SK-N-SH (cell line): ENCODE measurements around the gene MAST4.
A peak's percentile ranks its signal among the peaks of the same experiment; 100 is the strongest.

ENCODE experiments used
- CTCF ChIP-seq: fragments of 200-600 bp; sonication (generic); IDR thresholded peaks from 2 replicates; pipeline ENCODE4 v1.6.1; 2017; ENCODE audit warnings: antibody characterized with exemption, mild to moderate bottlenecking, moderate library complexity
- ELF1 ChIP-seq: IDR thresholded peaks from 2 replicates; pipeline ENCODE4 v1.4.0; 2012
- EP300 ChIP-seq, 2 experiments: IDR thresholded peaks; 2 replicates each; pipeline versions ENCODE4 v1.4.0 to v1.6.1; 2012; ENCODE audit warnings: borderline replicate concordance in 1 of 2, low read depth in 1 of 2, low read length in 1 of 2
- FOXM1 ChIP-seq: IDR thresholded peaks from 2 replicates; pipeline ENCODE4 v1.4.0; 2012; ENCODE audit warnings: low read depth, mild to moderate bottlenecking
- GATA2 ChIP-seq: sonication (generic); formaldehyde crosslinking; IDR thresholded peaks from 2 replicates; pipeline ENCODE4 v1.5.0; 2020; ENCODE audit warnings: mild to moderate bottlenecking, missing genetic modification reagents
- MAX ChIP-seq: IDR thresholded peaks from 2 replicates; pipeline ENCODE4 v1.4.0; 2012; ENCODE audit warnings: low read depth
- POLR2AphosphoS5 ChIP-seq: IDR thresholded peaks from 2 replicates; pipeline ENCODE4 v1.6.1; 2012; ENCODE audit warnings: low read depth, low read length
- SIN3A ChIP-seq: IDR thresholded peaks from 2 replicates; pipeline ENCODE4 v1.6.1; 2012; ENCODE audit warnings: low read depth, mild to moderate bottlenecking, low read length, moderate library complexity, borderline replicate concordance
- TEAD4 ChIP-seq: IDR thresholded peaks from 2 replicates; pipeline ENCODE4 v1.4.0; 2012; ENCODE audit warnings: mild to moderate bottlenecking, borderline replicate concordance; ENCODE audit not compliant: insufficient read depth
- ZBTB33 ChIP-seq: IDR thresholded peaks from 2 replicates; pipeline ENCODE4 v1.4.0; 2012; ENCODE audit warnings: low read depth, borderline replicate concordance

- no peak for TF ChIP-seq ZBTB33
- no peak for TF ChIP-seq CTCF
- TF ChIP-seq TEAD4 = 0 out of 2 replicates have a peak, but pooled peaks have one; percentile 19
- peak; percentile 83 for TF ChIP-seq POLR2AphosphoS5
- TF ChIP-seq ELF1 = no peak
- TF ChIP-seq SIN3A = peak; percentile 59; the same call in 1 of the 2 replicates
- no peak for TF ChIP-seq EP300 (IDR thresholded peaks at IDR 0.05; ENCODE audit: borderline replicate concordance in 1 of 2, low read depth in 1 of 2, low read length in 1 of 2)
- peak; percentile 36; the same call in 1 of the 2 replicates for TF ChIP-seq GATA2 (CRISPR knock-in tag)
- TF ChIP-seq MAX = peak; percentile 5; the same call in 1 of the 2 replicates
- TF ChIP-seq FOXM1 = peak; percentile 56; the same call in 1 of the 2 replicates
Observed at GRCh38 chr5:67003935-67004729, 407.9 kb downstream of the MAST4 start.
